ENCODE data around the gene RBM45.

Gene RBM45

DNA sequence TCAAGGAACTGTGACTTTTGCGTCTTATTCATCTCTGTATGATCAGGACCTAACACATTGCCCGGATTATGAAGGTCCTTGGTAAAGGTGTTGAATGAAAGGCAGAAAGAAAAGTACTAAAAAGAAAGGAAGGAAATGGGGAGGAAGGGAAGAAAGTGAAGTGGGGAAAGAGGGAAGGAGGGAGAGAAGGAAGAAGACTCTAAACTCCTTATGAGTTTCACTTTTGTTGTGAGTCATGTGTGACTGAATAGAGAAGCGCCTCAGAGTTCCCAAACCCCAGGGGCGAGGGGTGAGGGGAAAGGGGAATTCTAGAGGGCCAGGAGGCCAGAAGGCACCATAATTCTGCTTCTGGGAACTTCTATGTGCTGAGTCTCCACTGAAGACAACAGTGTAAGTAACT is 51.2 kb downstream of the RBM45 start:
- no peak for DNase-seq

DNA sequence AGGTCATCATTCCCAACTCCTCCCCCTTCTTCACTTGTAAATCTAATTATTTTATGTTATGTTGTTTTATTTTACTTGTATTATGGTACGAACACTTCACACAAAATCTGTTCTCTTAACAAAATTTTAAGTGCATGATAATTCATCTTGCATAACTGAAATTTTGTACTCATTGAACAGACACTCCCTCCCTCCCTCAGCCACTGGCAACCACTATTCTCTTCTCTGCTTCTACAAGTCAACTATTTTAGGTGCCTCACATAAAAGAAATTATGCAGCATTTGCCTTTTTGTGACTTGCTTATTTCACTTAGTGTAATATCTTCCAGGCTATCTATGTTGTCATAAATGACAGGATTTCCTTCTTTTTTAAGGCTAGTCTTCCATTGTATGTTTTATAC is 51.7 kb downstream of the RBM45 start:
- DNase-seq = no peak

DNA sequence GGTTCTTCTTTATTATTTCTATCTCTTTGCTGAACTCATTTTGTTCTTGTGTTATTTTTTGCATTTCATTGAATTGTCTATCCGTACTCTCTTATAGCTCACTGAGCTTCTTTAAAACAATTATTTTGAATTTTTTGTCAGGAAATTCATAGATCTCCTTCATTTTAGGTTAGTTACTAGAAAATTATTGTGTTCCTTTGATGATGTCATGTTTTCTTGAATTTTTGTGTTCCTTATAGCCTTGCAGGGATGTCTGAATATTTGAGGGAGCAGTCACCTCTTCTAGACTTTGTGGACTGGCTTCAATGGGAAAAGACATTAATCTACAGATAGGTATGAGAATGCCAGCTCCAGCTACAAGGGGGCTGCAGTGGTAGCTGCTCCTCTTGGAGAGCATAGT is 61.4 kb downstream of the RBM45 start:
- DNase-seq = no peak

DNA sequence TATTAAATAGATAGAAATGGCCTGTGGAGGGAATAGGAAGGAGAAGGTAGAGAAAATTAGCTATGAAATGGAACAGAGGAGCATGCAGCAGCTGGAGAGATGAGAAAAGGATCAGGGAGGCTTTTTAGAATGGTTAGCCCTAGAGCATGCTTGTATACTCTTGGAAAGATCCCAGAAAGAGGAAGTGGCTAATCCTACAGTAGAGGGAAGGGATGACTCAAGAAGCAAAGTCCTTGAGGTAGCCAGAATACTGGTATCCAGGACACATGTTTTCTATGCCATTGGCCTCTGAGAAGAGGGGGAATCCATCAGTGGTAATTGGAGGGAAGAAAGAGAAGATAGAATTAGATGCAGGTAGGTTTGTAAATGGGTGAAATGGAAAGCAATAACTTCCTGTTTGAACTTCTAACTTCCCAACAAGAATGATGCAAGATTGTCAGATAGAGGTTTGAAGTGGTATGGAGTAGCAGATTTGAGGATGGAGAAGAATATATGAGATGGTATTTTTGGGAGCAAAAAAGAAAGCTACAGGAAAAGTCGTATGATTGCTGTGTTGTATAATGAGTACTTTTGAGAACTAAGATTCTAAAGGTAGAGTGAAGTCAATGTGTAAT is 64.9 kb downstream of the RBM45 start:
- DNase-seq = no peak

All from T-helper 2 cell (primary cell).